OCI-LY3 (cell line): ENCODE results near the gene CST7.

Experiments used
- H2AFZ ChIP-seq: fragments of 200-600, 300-600 bp; shearing (Covaris generic); 2 replicates; pipeline ENCODE4 v1.6.0; 2014; ENCODE audit warnings: antibody characterized with exemption, low read depth, low read length
- H3K27ac ChIP-seq: fragments of 200-600, 300-600 bp; sonication (generic); 2 replicates; pipeline ENCODE4 v1.5.1; 2014; ENCODE audit warnings: mild to moderate bottlenecking, low read length, moderate library complexity, mixed read lengths
- H3K27me3 ChIP-seq: fragments of 200-600, 300-600 bp; sonication (generic); 2 replicates; pipeline ENCODE4 v1.6.1; 2014; ENCODE audit warnings: low read depth, low read length, mixed read lengths
- H3K36me3 ChIP-seq: fragments of 200-600, 300-600 bp; sonication (generic); replicated peaks from 2 replicates; pipeline ENCODE3; 2014; ENCODE audit warnings: low read depth, low read length, mixed read lengths
- H3K4me1 ChIP-seq: fragments of 300-600, 200-600 bp; sonication (generic); 2 replicates; pipeline ENCODE4 v1.6.1; 2014; ENCODE audit warnings: low read length, mixed read lengths
- H3K4me2 ChIP-seq: fragments of 200-600, 300-600 bp; sonication (generic); 2 replicates; pipeline ENCODE4 v1.6.1; 2014; ENCODE audit warnings: low read length, mixed read lengths
- H3K4me3 ChIP-seq: fragments of 300-600, 200-600 bp; sonication (generic); 2 replicates; pipeline ENCODE4 v1.5.1; 2014; ENCODE audit warnings: antibody characterized with exemption, mild to moderate bottlenecking, low read length, moderate library complexity
- H3K79me2 ChIP-seq: fragments of 300-600, 200-600 bp; shearing (Covaris generic); 2 replicates; pipeline ENCODE4 v1.6.1; 2014; ENCODE audit warnings: mild to moderate bottlenecking, low read length, mixed read lengths
- H3K9ac ChIP-seq: fragments of 300-600, 200-600 bp; shearing (Covaris generic); 2 replicates; pipeline ENCODE4 v1.6.0; 2014; ENCODE audit warnings: mild to moderate bottlenecking, low read length, moderate library complexity
- H3K9me3 ChIP-seq: fragments of 200-600, 300-600 bp; shearing (Covaris generic); 2 replicates; pipeline ENCODE4 v1.6.1; 2014; ENCODE audit warnings: low read length, mixed read lengths; ENCODE audit not compliant: insufficient read depth
- H4K20me1 ChIP-seq: fragments of 200-600, 300-600 bp; sonication (generic); 2 replicates; pipeline ENCODE4 v1.6.1; 2016; ENCODE audit warnings: low read length, mixed read lengths; ENCODE audit not compliant: insufficient read depth
- EZH2phosphoT487 ChIP-seq: fragments of 200-600 bp; shearing (Covaris generic); IDR thresholded peaks from 2 replicates; pipeline ENCODE4 v1.6.1; 2018; ENCODE audit warnings: antibody characterized with exemption, mixed run types, low read depth
- TF ChIP-seq, protein P1 (sequence below): fragments of 200-600, 300-600 bp; sonication (generic); IDR thresholded peaks from 2 replicates; pipeline ENCODE4 v1.5.1; 2014; ENCODE audit warnings: antibody characterized with exemption, low read length, low read depth

Gene CST7

DNA sequence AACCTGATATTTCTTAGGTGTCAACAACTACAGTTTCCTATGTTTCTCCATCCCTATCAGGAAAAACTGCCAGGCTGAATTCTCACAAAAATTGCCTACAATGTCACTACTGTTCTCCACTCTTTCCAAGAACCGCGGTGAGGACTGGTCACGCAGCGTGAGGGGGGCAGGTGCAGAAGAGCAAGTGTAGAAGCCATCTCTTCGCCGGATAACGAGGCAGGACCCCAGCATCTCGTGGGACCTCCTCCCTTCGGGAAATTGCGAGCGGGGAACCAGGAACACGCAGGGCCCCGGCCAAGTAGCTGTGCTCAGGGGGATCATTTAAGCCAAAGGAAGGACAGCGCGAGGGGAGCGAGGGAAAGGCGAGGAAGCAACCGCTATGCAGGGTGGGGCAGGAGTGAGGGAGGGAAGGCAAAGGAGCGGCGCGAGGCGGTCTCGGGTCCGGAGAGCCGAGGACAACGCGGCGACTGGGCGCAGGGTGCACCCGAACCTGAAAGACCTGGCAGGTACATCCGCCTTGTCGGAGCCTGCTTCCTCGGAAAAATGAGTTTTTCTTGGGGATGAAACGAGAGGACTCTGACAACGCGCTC lies 42.9 kb downstream of the CST7 start:
- H3K27ac ChIP-seq, result peak overlapping the region; percentile 35; the same call in 1 of the 2 replicates

DNA sequence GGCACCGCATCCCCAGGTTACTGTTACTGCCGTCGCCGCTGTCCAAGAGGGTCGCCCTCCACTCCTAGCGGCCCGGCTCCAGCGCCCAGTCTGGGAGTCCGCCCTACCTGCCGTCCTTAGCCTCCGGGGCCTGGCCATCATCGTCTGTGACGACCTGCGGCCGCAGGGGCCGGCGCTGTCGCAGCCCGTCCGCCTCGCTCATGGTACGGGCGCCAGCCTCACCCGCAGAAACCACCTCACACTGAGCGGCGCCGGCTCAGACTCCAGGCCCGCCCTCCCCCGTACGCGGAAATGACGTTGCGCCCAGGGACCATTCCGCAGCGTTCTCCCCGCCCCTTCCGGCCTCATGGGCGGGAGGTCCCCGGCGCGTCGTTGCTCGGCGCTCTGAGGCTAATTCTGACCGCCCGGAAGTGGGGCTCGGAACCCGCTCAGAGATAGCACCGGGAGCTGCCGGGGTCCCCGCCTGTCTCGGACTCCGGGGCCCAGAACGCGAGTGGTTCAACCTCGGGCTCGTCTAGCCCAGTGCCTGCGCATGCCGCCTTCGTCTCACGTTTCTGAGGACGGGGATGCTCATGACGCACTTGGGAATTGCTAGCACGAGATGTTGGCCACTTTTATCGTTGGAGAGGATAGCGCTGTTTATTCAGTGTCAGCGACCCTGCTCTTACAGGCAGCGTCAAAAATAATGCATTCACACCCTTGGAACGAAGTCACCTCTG lies 43.6 kb downstream of the CST7 start, which contains the start of gene APMAP:
Gene APMAP, minus strand, starts transcription at position 265 of the 719 bp plus-strand sequence. Its CDS starts 63 bp downstream, at position 202.
- Histone ChIP-seq H3K4me2 (peak within 1 kb of the TSS; percentile 87), H3K4me1 (peaks cover 36% of the 10 kb centered on the region), H3K4me3 (peak within 1 kb of the TSS; percentile 96), H3K36me3 (peaks cover 4% of the 10 kb centered on the region), H3K9ac (peak within 1 kb of the TSS; percentile 90), H3K79me2 (peaks cover 49% of the 10 kb centered on the region), H3K9me3 (no peaks in the 10 kb centered on the region), H4K20me1 (no peaks in the 10 kb centered on the region), H2AFZ (peak within 1 kb of the TSS; percentile 91), H3K27me3 (peaks cover 11% of the 10 kb centered on the region), H3K27ac (peak within 1 kb of the TSS; percentile 56)
- TF ChIP-seq EZH2phosphoT487, result no peak
- TF ChIP-seq, protein P1, sequence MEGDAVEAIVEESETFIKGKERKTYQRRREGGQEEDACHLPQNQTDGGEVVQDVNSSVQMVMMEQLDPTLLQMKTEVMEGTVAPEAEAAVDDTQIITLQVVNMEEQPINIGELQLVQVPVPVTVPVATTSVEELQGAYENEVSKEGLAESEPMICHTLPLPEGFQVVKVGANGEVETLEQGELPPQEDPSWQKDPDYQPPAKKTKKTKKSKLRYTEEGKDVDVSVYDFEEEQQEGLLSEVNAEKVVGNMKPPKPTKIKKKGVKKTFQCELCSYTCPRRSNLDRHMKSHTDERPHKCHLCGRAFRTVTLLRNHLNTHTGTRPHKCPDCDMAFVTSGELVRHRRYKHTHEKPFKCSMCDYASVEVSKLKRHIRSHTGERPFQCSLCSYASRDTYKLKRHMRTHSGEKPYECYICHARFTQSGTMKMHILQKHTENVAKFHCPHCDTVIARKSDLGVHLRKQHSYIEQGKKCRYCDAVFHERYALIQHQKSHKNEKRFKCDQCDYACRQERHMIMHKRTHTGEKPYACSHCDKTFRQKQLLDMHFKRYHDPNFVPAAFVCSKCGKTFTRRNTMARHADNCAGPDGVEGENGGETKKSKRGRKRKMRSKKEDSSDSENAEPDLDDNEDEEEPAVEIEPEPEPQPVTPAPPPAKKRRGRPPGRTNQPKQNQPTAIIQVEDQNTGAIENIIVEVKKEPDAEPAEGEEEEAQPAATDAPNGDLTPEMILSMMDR, result no peak

More for the DNA sequence above, 42.9 kb downstream of the CST7 start:
- Histone ChIP-seq H3K9me3 (no peaks in the 10 kb centered on the region), H3K4me3 (peak overlapping the region; percentile 96), H3K79me2 (peaks cover 55% of the 10 kb centered on the region), H3K36me3 (peaks cover 8% of the 10 kb centered on the region), H2AFZ (peak overlapping the region; percentile 91), H3K27me3 (peaks cover 8% of the 10 kb centered on the region), H3K9ac (peak overlapping the region; percentile 90), H3K4me2 (peak overlapping the region; percentile 87), H3K4me1 (peaks cover 36% of the 10 kb centered on the region), H4K20me1 (no peaks in the 10 kb centered on the region)
- TF ChIP-seq, protein P1, result no peak
- TF ChIP-seq EZH2phosphoT487, result no peak

DNA sequence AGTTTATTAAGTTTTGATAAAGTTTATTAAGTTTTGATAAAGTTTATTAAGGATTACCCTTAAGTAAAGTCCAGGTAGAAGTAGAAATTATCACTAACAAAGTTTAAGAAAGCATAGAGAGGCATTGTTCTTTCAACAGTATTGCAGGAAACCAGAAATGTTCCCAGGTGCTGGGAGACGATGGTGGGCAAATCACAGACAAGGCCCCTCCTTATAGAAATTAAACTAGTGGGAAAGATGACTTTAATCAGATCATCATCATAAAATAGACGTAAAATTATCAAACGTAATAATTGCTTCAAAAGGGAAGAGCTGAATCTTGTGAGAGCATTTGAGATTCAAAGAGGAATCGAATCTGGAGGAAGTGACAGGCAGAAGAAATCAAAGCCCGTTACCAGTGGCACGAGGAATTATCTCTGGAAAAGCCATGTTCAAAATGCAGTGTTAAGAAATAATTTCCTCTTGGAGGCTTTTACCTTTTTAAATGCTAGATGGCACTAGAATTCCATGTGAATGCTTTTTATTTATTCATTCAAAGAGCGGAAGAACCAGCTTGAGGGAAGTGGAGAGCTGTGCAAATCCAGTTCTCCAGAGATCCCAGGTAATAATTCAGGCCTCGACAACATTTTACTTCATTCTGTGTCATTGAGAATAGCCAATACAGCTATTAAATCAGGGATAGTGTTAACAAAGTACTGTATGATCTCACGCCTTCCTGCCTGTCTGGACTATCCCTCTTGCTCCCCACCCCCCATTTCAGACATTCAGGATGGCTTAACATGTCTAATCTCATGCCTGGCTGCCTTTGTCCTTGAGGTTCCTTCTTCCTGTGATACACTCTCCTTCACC lies 44.5 kb downstream of the CST7 start:
- Histone ChIP-seq H3K4me3 (peak overlapping the region; percentile 96), H3K27ac (peak overlapping the region; percentile 56), H4K20me1 (no peaks in the 10 kb centered on the region), H3K9me3 (no peaks in the 10 kb centered on the region), H3K9ac (peak overlapping the region; percentile 71), H2AFZ (peak overlapping the region; percentile 66), H3K36me3 (peaks cover 4% of the 10 kb centered on the region), H3K27me3 (peaks cover 17% of the 10 kb centered on the region), H3K79me2 (peaks cover 39% of the 10 kb centered on the region), H3K4me1 (peaks cover 40% of the 10 kb centered on the region), H3K4me2 (peak overlapping the region; percentile 73)
- TF ChIP-seq EZH2phosphoT487, result no peak
- TF ChIP-seq, protein P1, result peak; percentile 50

DNA sequence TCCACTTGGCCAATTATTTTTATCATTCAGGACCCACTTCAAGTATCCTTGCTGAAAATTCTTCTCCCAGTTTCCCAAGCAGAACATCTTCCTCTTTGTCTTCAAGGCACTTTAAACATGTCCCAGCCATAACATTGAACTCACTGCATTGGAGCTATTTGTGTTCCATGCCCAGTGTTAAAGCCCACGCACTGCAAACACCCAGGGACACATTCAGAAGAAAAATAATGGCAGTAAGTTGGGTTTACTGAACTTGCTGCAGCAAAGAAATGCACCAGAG lies 45.1 kb downstream of the CST7 start:
- H4K20me1 ChIP-seq, result no peaks in the 10 kb centered on the region
- H3K4me2 ChIP-seq, result no peak overlapping the region
- H3K36me3 ChIP-seq, result peaks cover 3% of the 10 kb centered on the region
- no peak overlapping the region for H3K9ac ChIP-seq
- peak overlapping the region; percentile 5; the same call in 1 of the 2 replicates for H2AFZ ChIP-seq
- H3K9me3 ChIP-seq, result no peaks in the 10 kb centered on the region
- H3K79me2 ChIP-seq, result peaks cover 34% of the 10 kb centered on the region
- H3K4me1 ChIP-seq, result peaks cover 46% of the 10 kb centered on the region
- H3K27ac ChIP-seq, result no peak overlapping the region
- H3K4me3 ChIP-seq, result no peak overlapping the region
- TF ChIP-seq, protein P1, result no peak
- TF ChIP-seq EZH2phosphoT487, result no peak
- peaks cover 17% of the 10 kb centered on the region for H3K27me3 ChIP-seq
